CD8-positive, alpha-beta memory T cell (primary cell): ENCODE data around the gene CTSV. TPM values are rescaled to one million over a fixed set of nuclear protein-coding genes. Genes with fewer than 3 reads are reported as not detected.
"Not testable (repeated sequence)": the region's sequence is repeated elsewhere in the genome, so short reads cannot be mapped to it uniquely, and the experiment has no call there.

Source experiments
- CTCF ChIA-PET: fragments of 350-600 bp; sonication (Branson Sonifier 250); formaldehyde crosslinking; loops from one replicate; lab custom pipeline; 2021; ENCODE audit warnings: antibody characterized with exemption; lab: Charles Lee
- POLR2A ChIA-PET: fragments of 350-600 bp; sonication (Branson Sonifier 250); formaldehyde crosslinking; loops from one replicate; lab custom pipeline; 2021; ENCODE audit warnings: antibody characterized with exemption; lab: Charles Lee
- DNase-seq, 5 donors: peaks; one replicate each; pipeline versions ENCODE4 v3.0.0 to v3.0.0-alpha.2; 2020 to 2022; ENCODE audit warnings: mixed read lengths in 1 of 5
- H3K27ac ChIP-seq: one replicate; pipeline ENCODE4 v1.7.0; 2013; ENCODE audit warnings: low read depth, mild to moderate bottlenecking, low read length, moderate library complexity
- H3K27me3 ChIP-seq: 2 replicates; pipeline ENCODE4 v1.7.0; 2013; ENCODE audit warnings: low read length, mild to moderate bottlenecking; ENCODE audit not compliant: insufficient read depth, poor library complexity, severe bottlenecking
- H3K36me3 ChIP-seq: 2 replicates; pipeline ENCODE4 v1.7.0; 2013; ENCODE audit warnings: mild to moderate bottlenecking, low read length, moderate library complexity; ENCODE audit not compliant: insufficient read depth
- H3K4me1 ChIP-seq: 2 replicates; pipeline ENCODE4 v1.7.0; 2013; ENCODE audit warnings: mild to moderate bottlenecking, low read length, moderate library complexity; ENCODE audit not compliant: insufficient read depth
- H3K4me3 ChIP-seq: 2 replicates; pipeline ENCODE4 v1.7.0; 2013; ENCODE audit warnings: mild to moderate bottlenecking, low read length
- H3K9me3 ChIP-seq: 2 replicates; pipeline ENCODE4 v1.7.0; 2013; ENCODE audit warnings: mild to moderate bottlenecking, low read length
- H3K27ac Mint-ChIP-seq, 8 donors: one replicate each; pipeline ENCODE4 v1.8.0; 2020 to 2021; ENCODE audit warnings: mixed read lengths in 8 of 8, mild to moderate bottlenecking in 6 of 8, inconsistent platforms in 3 of 8, moderate library complexity in 3 of 8
- H3K27me3 Mint-ChIP-seq, 2 donors: one replicate each; pipeline ENCODE4 v1.8.0; 2020 to 2021; ENCODE audit warnings: mixed read lengths in 2 of 2, mild to moderate bottlenecking in 1 of 2, moderate library complexity in 1 of 2
- H3K36me3 Mint-ChIP-seq, 3 donors: one replicate each; pipeline ENCODE4 v1.8.0; 2020 to 2021; ENCODE audit warnings: mixed read lengths in 3 of 3, inconsistent platforms in 1 of 3, mild to moderate bottlenecking in 1 of 3
- H3K4me1 Mint-ChIP-seq, 3 donors: one replicate each; pipeline ENCODE4 v1.8.0; 2020 to 2021; ENCODE audit warnings: mixed read lengths in 3 of 3, inconsistent platforms in 1 of 3, mild to moderate bottlenecking in 1 of 3
- H3K4me3 Mint-ChIP-seq, 7 donors: one replicate each; pipeline ENCODE4 v1.8.0; 2020 to 2021; ENCODE audit warnings: mixed read lengths in 7 of 7, mild to moderate bottlenecking in 6 of 7, moderate library complexity in 4 of 7, inconsistent platforms in 2 of 7
- H3K9me3 Mint-ChIP-seq, 5 donors: one replicate each; pipeline ENCODE4 v1.8.0; 2020 to 2022; ENCODE audit warnings: mixed read lengths in 5 of 5, mild to moderate bottlenecking in 3 of 5, moderate library complexity in 2 of 5, inconsistent platforms in 1 of 5
- polyA plus RNA-seq: library from polyadenylated mRNA; unstranded; fragments of 300-500 nt; fragmentation: Illumina TruSeq; gene quantifications from one replicate; pipeline ENCODE4 v1.2.3, GENCODE V29; 2021
- total RNA-seq, 2 experiments: library from RNA; stranded (reverse); gene quantifications; one replicate each; pipeline ENCODE4 v1.2.3, GENCODE V29; 2021

Gene CTSV
- total and polyA plus RNA-seq, 3 experiments from 2014 or later, result 0.28 to 0.53 TPM; not detected in 1

GRCh38 chr9:96992303-96992702 lies 46.6 kb downstream of the CTSV start:
- H3K36me3 ChIP-seq, H3K9me3 ChIP-seq, H3K27me3 ChIP-seq, CTCF ChIA-PET, POLR2A ChIA-PET, H3K27ac Mint-ChIP-seq, H3K27me3 Mint-ChIP-seq, H3K27ac ChIP-seq, H3K36me3 Mint-ChIP-seq, H3K4me1 ChIP-seq, H3K9me3 Mint-ChIP-seq, H3K4me3 ChIP-seq, DNase-seq: not testable (repeated sequence)
- peaks cover 23 to 38% (median 24%) of the 10 kb centered on the region in 3 donors for H3K4me1 Mint-ChIP-seq
- H3K4me3 Mint-ChIP-seq, result peak overlapping the region in 1 of 7 donors; percentile 65

- H3K36me3 ChIP-seq, H3K27me3 ChIP-seq, H3K4me3 ChIP-seq, CTCF ChIA-PET, H3K9me3 Mint-ChIP-seq, H3K9me3 ChIP-seq, POLR2A ChIA-PET, DNase-seq, H3K36me3 Mint-ChIP-seq, H3K4me3 Mint-ChIP-seq, H3K4me1 ChIP-seq, H3K27ac ChIP-seq, H3K27me3 Mint-ChIP-seq: not testable (repeated sequence)
- Mint-ChIP-seq H3K4me1 (peaks cover 23 to 44% (median 31%) of the 10 kb centered on the region in 3 donors), H3K27ac (peak overlapping the region in 1 of 8 donors; percentile 42)
Measured at GRCh38 chr9:96989747-96990318, 49.1 kb downstream of the CTSV start.

GRCh38 chr9:96984887-96985286 lies 54.1 kb downstream of the CTSV start:
- H3K4me1 ChIP-seq, DNase-seq, CTCF ChIA-PET, H3K27ac Mint-ChIP-seq, H3K4me3 Mint-ChIP-seq, H3K36me3 Mint-ChIP-seq, H3K9me3 ChIP-seq, H3K27me3 ChIP-seq, POLR2A ChIA-PET, H3K9me3 Mint-ChIP-seq, H3K4me3 ChIP-seq, H3K27me3 Mint-ChIP-seq, H3K36me3 ChIP-seq, H3K27ac ChIP-seq: not testable (repeated sequence)
- peaks cover 17 to 37% (median 28%) of the 10 kb centered on the region in 3 donors for H3K4me1 Mint-ChIP-seq

DNA sequence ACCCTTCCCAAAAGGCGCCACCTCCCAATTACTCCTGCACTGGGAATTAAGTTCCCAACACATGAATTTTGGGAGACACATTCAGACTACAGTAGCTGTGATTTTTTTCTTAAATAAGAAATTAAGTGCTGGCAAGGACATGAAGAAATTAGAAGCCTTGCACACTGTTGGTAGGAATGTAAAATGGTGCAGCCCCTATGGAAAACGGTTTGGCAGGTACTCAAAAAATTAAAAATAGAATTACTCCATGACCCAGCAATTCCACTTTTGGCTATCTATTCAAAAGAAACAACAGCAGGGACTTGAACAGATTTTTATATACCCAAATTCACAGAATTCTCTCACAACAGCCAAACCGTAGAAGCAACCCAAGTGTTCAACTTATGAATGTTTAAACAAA lies 54.8 kb downstream of the CTSV start:
- H3K27ac ChIP-seq, DNase-seq, H3K4me1 ChIP-seq, H3K27ac Mint-ChIP-seq, H3K27me3 ChIP-seq, H3K27me3 Mint-ChIP-seq, H3K4me3 Mint-ChIP-seq, H3K9me3 ChIP-seq, POLR2A ChIA-PET, CTCF ChIA-PET, H3K36me3 ChIP-seq, H3K9me3 Mint-ChIP-seq, H3K4me3 ChIP-seq, H3K36me3 Mint-ChIP-seq: not testable (repeated sequence)
- H3K4me1 Mint-ChIP-seq, result peaks cover 16 to 38% (median 26%) of the 10 kb centered on the region in 3 donors

- H3K27ac Mint-ChIP-seq, H3K4me1 ChIP-seq, CTCF ChIA-PET, H3K9me3 Mint-ChIP-seq, H3K27me3 Mint-ChIP-seq, H3K36me3 Mint-ChIP-seq, H3K27ac ChIP-seq, H3K27me3 ChIP-seq, H3K4me3 ChIP-seq, DNase-seq, H3K36me3 ChIP-seq, H3K4me3 Mint-ChIP-seq, POLR2A ChIA-PET, H3K9me3 ChIP-seq: not testable (repeated sequence)
- peaks cover 15 to 38% (median 25%) of the 10 kb centered on the region in 3 donors for H3K4me1 Mint-ChIP-seq
Measured at GRCh38 chr9:96983496-96984122, 55.3 kb downstream of the CTSV start.

Other genes starting within 250 kb of the CTSV start
- gene ZNF782, start 184.6 kb downstream of the CTSV start, total RNA-seq, result 1 to 10 TPM; 4.2 to 6.5 TPM
- 2.5 TPM for gene ZNF782, start 184.6 kb downstream of the CTSV start, polyA plus RNA-seq
- gene NUTM2G, start 110.3 kb downstream of the CTSV start, total RNA-seq, result not detected
- gene NUTM2G, start 110.3 kb downstream of the CTSV start, polyA plus RNA-seq, result 0.14 TPM